ENCODE measurements around the gene NINJ1. TPM values are rescaled to one million over a fixed set of nuclear protein-coding genes. Genes with fewer than 3 reads are reported as not detected.
"Not testable (repeated sequence)": the region's sequence is repeated elsewhere in the genome, so short reads cannot be mapped to it uniquely, and the experiment has no call there.

NINJ1 gene
- total and polyA plus RNA-seq, 2 of the 8 experiments (the other 6 are each of a cell fraction or from before 2014, with no cell fraction given), result 28.2 to 65.6 TPM

DNA sequence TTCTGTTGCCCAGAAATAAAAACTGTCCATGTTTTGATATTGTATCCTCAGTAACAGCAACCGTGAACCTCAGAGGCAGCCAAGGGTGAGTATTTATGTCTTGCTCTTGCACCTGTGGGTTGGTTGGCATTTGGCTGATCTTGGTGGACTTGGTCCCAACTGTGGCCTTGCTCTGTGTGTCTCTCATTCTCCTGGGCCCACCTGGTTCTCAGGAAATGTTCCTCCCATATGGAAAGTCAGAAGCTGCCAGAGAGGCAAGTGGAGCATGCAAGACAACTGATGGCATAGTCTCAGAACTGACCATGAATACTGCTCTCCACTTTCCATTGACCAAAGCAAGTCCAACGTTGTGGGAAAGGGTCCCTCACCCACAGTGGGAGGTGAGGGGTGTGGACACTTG lies 13.6 kb upstream of the NINJ1 start:
- H2BK12ac ChIP-seq (ENCODE audit: low read depth, low read length), result no peak overlapping the region
- H3K79me2 ChIP-seq (ENCODE audit: control insufficient read depth in 1 of 2, insufficient read depth in 2 of 2, low read length in 2 of 2), result no peaks in the 10 kb centered on the region
- H3K4me2 ChIP-seq (ENCODE audit: insufficient read depth in 1 of 2, low read depth in 2 of 2, low read length in 2 of 2), result no peak overlapping the region
- H4K20me1 ChIP-seq (replicated peaks in 1 of 2; ENCODE audit: control insufficient read depth in 1 of 2, insufficient read depth in 2 of 2, low read length in 2 of 2), result no peaks in the 10 kb centered on the region
- no peak overlapping the region for H3K9ac ChIP-seq (replicated peaks in 1 of 4; ENCODE audit: extremely low read depth in 1 of 4, low read depth in 3 of 4, low read length in 3 of 4)
- H3K23ac ChIP-seq (ENCODE audit: insufficient read length), result no peak overlapping the region
- H3K4me3 ChIP-seq (ENCODE audit: extremely low read depth in 1 of 4, insufficient read depth in 2 of 4, low read depth in 3 of 4, low read length in 4 of 4), result no peak overlapping the region
- H2AK5ac ChIP-seq (ENCODE audit: low read depth, low read length), result no peak overlapping the region
- POLR2A ChIA-PET (ENCODE audit: partially characterized antibody), result no interaction called here
- TF ChIP-seq SAP30 (IDR thresholded peaks at IDR 0.05; ENCODE audit: insufficient read depth, insufficient replicate concordance, low read length), result no peak
- peaks cover 0 to 8% (median 3%) of the 10 kb centered on the region in 4 experiments; a peak in 2 of 7 replicates for H3K4me1 ChIP-seq (replicated peaks in 1 of 4; ENCODE audit: control insufficient read depth in 3 of 4, insufficient read depth in 4 of 4, low read length in 3 of 4)
- H2BK5ac ChIP-seq (ENCODE audit: low read depth, low read length), result no peak overlapping the region
- 82% methylated on average over 2 of the region's 2 CpGs; no CpG with 5 or more reads in 1 of the 2 experiments for WGBS, 2 experiments (ENCODE audit: extremely low coverage in 1 of 2, insufficient coverage in 1 of 2, insufficient read length in 1 of 2, insufficient replicate concordance in 2 of 2, low coverage in 1 of 2, low lambda C conversion rate in 2 of 2, missing lambda C conversion rate in 1 of 2)
- H3K23me2 ChIP-seq (ENCODE audit: low read depth, low read length), result no peaks in the 10 kb centered on the region
- H3K9me3 ChIP-seq (ENCODE audit: insufficient read depth in 2 of 2, low read depth in 1 of 2, low read length in 1 of 2), result no peaks in the 10 kb centered on the region; a peak in 1 of 4 replicates
- no peak overlapping the region for H3K4ac ChIP-seq (replicated peaks; ENCODE audit: insufficient read length, low read depth, low read length)
- H2BK20ac ChIP-seq (ENCODE audit: low read length), result no peak overlapping the region
- H4K91ac ChIP-seq (replicated peaks; ENCODE audit: insufficient read length, low read length), result no peak overlapping the region
- H4K8ac ChIP-seq (ENCODE audit: extremely low read depth, insufficient read depth, low read length), result no peak overlapping the region
- no peaks in the 10 kb centered on the region; a peak in 1 of 8 replicates for H3K36me3 ChIP-seq (ENCODE audit: control insufficient read depth in 2 of 4, insufficient read depth in 4 of 4, low read length in 3 of 4)
- H3K27ac ChIP-seq (ENCODE audit: low read depth, low read length), result no peak overlapping the region
- no peak overlapping the region for H3K56ac ChIP-seq (replicated peaks; ENCODE audit: insufficient read length, low read depth, low read length)
- H3K79me1 ChIP-seq (ENCODE audit: low read depth, low read length), result no peaks in the 10 kb centered on the region
- no peak overlapping the region for H4K5ac ChIP-seq (ENCODE audit: insufficient read length, low read depth, low read length)
- no peaks in the 10 kb centered on the region for H3K27me3 ChIP-seq (replicated peaks in 1 of 4; ENCODE audit: control insufficient read depth in 3 of 4, extremely low read depth in 1 of 4, insufficient read depth in 3 of 4, low read length in 3 of 4)
- H3K14ac ChIP-seq (ENCODE audit: insufficient read length), result no peak overlapping the region
- no peak overlapping the region for H2BK120ac ChIP-seq (replicated peaks; ENCODE audit: low read depth, low read length)
- H3K18ac ChIP-seq (ENCODE audit: extremely low read depth, low read length), result no peak overlapping the region
- H2AFZ ChIP-seq (ENCODE audit: low read length), result no peak overlapping the region
- H2BK15ac ChIP-seq (ENCODE audit: low read length), result no peak overlapping the region
- no peak for FAIRE-seq
- DNase-seq (ENCODE audit: low read depth in 1 of 2, low spot score in 2 of 2), result no peak
- CTCF ChIA-PET (ENCODE audit: partially characterized antibody), result no interaction called here

- not testable (repeated sequence) for H3K9ac ChIP-seq (replicated peaks in 1 of 4; ENCODE audit: extremely low read depth in 1 of 4, low read depth in 3 of 4, low read length in 3 of 4); H2AK5ac ChIP-seq (ENCODE audit: low read depth, low read length); H2BK15ac ChIP-seq (ENCODE audit: low read length); H3K79me1 ChIP-seq (ENCODE audit: low read depth, low read length); H3K36me3 ChIP-seq (ENCODE audit: control insufficient read depth in 2 of 4, insufficient read depth in 4 of 4, low read length in 3 of 4); H4K8ac ChIP-seq (ENCODE audit: extremely low read depth, insufficient read depth, low read length); H2AFZ ChIP-seq (ENCODE audit: low read length); DNase-seq (ENCODE audit: low read depth in 1 of 2, low spot score in 2 of 2); H3K23me2 ChIP-seq (ENCODE audit: low read depth, low read length); H3K56ac ChIP-seq (replicated peaks; ENCODE audit: insufficient read length, low read depth, low read length); H2BK20ac ChIP-seq (ENCODE audit: low read length); H3K14ac ChIP-seq (ENCODE audit: insufficient read length); H2BK5ac ChIP-seq (ENCODE audit: low read depth, low read length); H3K18ac ChIP-seq (ENCODE audit: extremely low read depth, low read length); H4K91ac ChIP-seq (replicated peaks; ENCODE audit: insufficient read length, low read length); H3K4me2 ChIP-seq (ENCODE audit: insufficient read depth in 1 of 2, low read depth in 2 of 2, low read length in 2 of 2); H3K9me3 ChIP-seq (ENCODE audit: insufficient read depth in 2 of 2, low read depth in 1 of 2, low read length in 1 of 2); H2BK12ac ChIP-seq (ENCODE audit: low read depth, low read length); H2BK120ac ChIP-seq (replicated peaks; ENCODE audit: low read depth, low read length); H4K20me1 ChIP-seq (replicated peaks in 1 of 2; ENCODE audit: control insufficient read depth in 1 of 2, insufficient read depth in 2 of 2, low read length in 2 of 2); H4K5ac ChIP-seq (ENCODE audit: insufficient read length, low read depth, low read length); H3K27me3 ChIP-seq (replicated peaks in 1 of 4; ENCODE audit: control insufficient read depth in 3 of 4, extremely low read depth in 1 of 4, insufficient read depth in 3 of 4, low read length in 3 of 4); H3K23ac ChIP-seq (ENCODE audit: insufficient read length); H3K4me3 ChIP-seq (ENCODE audit: extremely low read depth in 1 of 4, insufficient read depth in 2 of 4, low read depth in 3 of 4, low read length in 4 of 4); H3K27ac ChIP-seq (ENCODE audit: low read depth, low read length); H3K4ac ChIP-seq (replicated peaks; ENCODE audit: insufficient read length, low read depth, low read length); FAIRE-seq; H3K79me2 ChIP-seq (ENCODE audit: control insufficient read depth in 1 of 2, insufficient read depth in 2 of 2, low read length in 2 of 2); H3K4me1 ChIP-seq (replicated peaks in 1 of 4; ENCODE audit: control insufficient read depth in 3 of 4, insufficient read depth in 4 of 4, low read length in 3 of 4)
- CTCF ChIA-PET (ENCODE audit: partially characterized antibody), result interaction anchor here (7.5 kb wide), 1 partner anchor 6 kb away, joined by 74 read pairs; no protein-coding TSS in a partner anchor
- WGBS, 2 experiments (ENCODE audit: extremely low coverage in 1 of 2, insufficient coverage in 1 of 2, insufficient read length in 1 of 2, insufficient replicate concordance in 2 of 2, low coverage in 1 of 2, low lambda C conversion rate in 2 of 2, missing lambda C conversion rate in 1 of 2), result 86% methylated on average over 6 of the region's 6 CpGs; no CpG with 5 or more reads in 1 of the 2 experiments
- POLR2A ChIA-PET (ENCODE audit: partially characterized antibody), result interaction anchor here (0.9 kb wide), 1 partner anchor 8 kb away, joined by 3 read pairs; no protein-coding TSS in a partner anchor
These were observed 12.6 kb upstream of the NINJ1 start for GRCh38 chr9:93146696-93147095.

All from H1 (cell line).